HEK293 (cell line): Measurements from ENCODE around the gene PLEKHA6.

Experiments used
- MYNN ChIP-seq: fragments of 450-650 bp; formaldehyde crosslinking; IDR thresholded peaks from 2 replicates; pipeline ENCODE4 v1.5.1; 2016; ENCODE audit warnings: missing biosample characterization, missing genetic modification characterization, borderline replicate concordance
- YY1 ChIP-seq: fragments of 450-650 bp; formaldehyde crosslinking; IDR thresholded peaks from 2 replicates; pipeline ENCODE4 v1.5.1; 2018; ENCODE audit warnings: missing biosample characterization, missing genetic modification characterization
- YY2 ChIP-seq: fragments of 450-650 bp; formaldehyde crosslinking; IDR thresholded peaks from 2 replicates; pipeline ENCODE4 v1.5.1; 2016; ENCODE audit warnings: missing biosample characterization, missing genetic modification characterization
- ZNF585B ChIP-seq: fragments of 450-650 bp; formaldehyde crosslinking; IDR thresholded peaks from 2 replicates; pipeline ENCODE4 v1.5.1; 2016; ENCODE audit warnings: missing biosample characterization, missing genetic modification characterization
- ZNF791 ChIP-seq: fragments of 450-650 bp; formaldehyde crosslinking; IDR thresholded peaks from 2 replicates; pipeline ENCODE4 v1.5.1; 2016; ENCODE audit warnings: missing biosample characterization, missing genetic modification characterization
- TF ChIP-seq, protein P1 (sequence below): fragments of 450-650 bp; formaldehyde crosslinking; IDR thresholded peaks from 2 replicates; pipeline ENCODE4 v1.5.1; 2016; ENCODE audit warnings: missing biosample characterization, missing genetic modification characterization
- TF ChIP-seq, protein P2 (sequence below): fragments of 450-650 bp; formaldehyde crosslinking; IDR thresholded peaks from 2 replicates; pipeline ENCODE4; 2016; ENCODE audit warnings: missing biosample characterization, missing genetic modification characterization
- TF ChIP-seq, protein P3 (sequence below): IDR thresholded peaks from 2 replicates; pipeline ENCODE4 v1.6.1; 2011; ENCODE audit warnings: mild to moderate bottlenecking, low read depth, low read length, borderline replicate concordance

- TF ChIP-seq, protein P1, sequence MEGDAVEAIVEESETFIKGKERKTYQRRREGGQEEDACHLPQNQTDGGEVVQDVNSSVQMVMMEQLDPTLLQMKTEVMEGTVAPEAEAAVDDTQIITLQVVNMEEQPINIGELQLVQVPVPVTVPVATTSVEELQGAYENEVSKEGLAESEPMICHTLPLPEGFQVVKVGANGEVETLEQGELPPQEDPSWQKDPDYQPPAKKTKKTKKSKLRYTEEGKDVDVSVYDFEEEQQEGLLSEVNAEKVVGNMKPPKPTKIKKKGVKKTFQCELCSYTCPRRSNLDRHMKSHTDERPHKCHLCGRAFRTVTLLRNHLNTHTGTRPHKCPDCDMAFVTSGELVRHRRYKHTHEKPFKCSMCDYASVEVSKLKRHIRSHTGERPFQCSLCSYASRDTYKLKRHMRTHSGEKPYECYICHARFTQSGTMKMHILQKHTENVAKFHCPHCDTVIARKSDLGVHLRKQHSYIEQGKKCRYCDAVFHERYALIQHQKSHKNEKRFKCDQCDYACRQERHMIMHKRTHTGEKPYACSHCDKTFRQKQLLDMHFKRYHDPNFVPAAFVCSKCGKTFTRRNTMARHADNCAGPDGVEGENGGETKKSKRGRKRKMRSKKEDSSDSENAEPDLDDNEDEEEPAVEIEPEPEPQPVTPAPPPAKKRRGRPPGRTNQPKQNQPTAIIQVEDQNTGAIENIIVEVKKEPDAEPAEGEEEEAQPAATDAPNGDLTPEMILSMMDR (tag by site-specific recombination), result no peak
- TF ChIP-seq MYNN (tag by site-specific recombination) (no peak), ZNF585B (tag by site-specific recombination) (no peak), ZNF791 (no peak), YY1 (no peak), YY2 (tag by site-specific recombination) (no peak)
- TF ChIP-seq, protein P2, sequence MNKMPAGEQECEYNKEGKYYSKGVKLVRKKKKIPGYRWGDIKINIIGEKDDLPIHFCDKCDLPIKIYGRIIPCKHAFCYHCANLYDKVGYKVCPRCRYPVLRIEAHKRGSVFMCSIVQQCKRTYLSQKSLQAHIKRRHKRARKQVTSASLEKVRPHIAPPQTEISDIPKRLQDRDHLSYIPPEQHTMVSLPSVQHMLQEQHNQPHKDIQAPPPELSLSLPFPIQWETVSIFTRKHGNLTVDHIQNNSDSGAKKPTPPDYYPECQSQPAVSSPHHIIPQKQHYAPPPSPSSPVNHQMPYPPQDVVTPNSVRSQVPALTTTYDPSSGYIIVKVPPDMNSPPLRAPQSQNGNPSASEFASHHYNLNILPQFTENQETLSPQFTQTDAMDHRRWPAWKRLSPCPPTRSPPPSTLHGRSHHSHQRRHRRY, result no peak
- TF ChIP-seq, protein P3, sequence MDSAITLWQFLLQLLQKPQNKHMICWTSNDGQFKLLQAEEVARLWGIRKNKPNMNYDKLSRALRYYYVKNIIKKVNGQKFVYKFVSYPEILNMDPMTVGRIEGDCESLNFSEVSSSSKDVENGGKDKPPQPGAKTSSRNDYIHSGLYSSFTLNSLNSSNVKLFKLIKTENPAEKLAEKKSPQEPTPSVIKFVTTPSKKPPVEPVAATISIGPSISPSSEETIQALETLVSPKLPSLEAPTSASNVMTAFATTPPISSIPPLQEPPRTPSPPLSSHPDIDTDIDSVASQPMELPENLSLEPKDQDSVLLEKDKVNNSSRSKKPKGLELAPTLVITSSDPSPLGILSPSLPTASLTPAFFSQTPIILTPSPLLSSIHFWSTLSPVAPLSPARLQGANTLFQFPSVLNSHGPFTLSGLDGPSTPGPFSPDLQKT, result no peak
These were observed 136.4 kb downstream of the PLEKHA6 start for GRCh38 chr1:204223129-204223860.
